SK-N-SH (cell line): ENCODE results near the gene RGPD3. TPM values are rescaled to one million over a fixed set of nuclear protein-coding genes. Genes with fewer than 3 reads are reported as not detected.
"Not testable (repeated sequence)": the region's sequence is repeated elsewhere in the genome, so short reads cannot be mapped to it uniquely, and the experiment has no call there.

Experiments
- CTCF ChIA-PET: fragments of 300-600, 350-600 bp; formaldehyde crosslinking; extraction: SDS; loops from one replicate; lab custom pipeline; 2021; lab: Yijun Ruan, JAX
- POLR2A ChIA-PET: fragments of 350-600 bp; sonication (Branson Sonifier 250); formaldehyde crosslinking; extraction: SDS; loops from one replicate; lab custom pipeline; 2020; ENCODE audit warnings: antibody characterized with exemption, inconsistent platforms; lab: Yijun Ruan, JAX
- DNase-seq: peaks from one replicate; pipeline ENCODE4 v3.0.0; 2012
- H2AFZ ChIP-seq: fragments of 200-600 bp; sonication (generic); 2 replicates; pipeline ENCODE4 v1.8.1; 2016; ENCODE audit warnings: antibody characterized with exemption, mild to moderate bottlenecking, low read depth
- H3F3A ChIP-seq: fragments of 200-600 bp; sonication (generic); replicated peaks from 2 replicates; pipeline ENCODE3; 2016; ENCODE audit warnings: antibody characterized with exemption, mild to moderate bottlenecking; ENCODE audit not compliant: insufficient read depth
- H3K27ac ChIP-seq, 2 experiments: fragments of 200-500 bp in 1 of 2; fragments of 200-600 bp in 1 of 2; sonication (Bioruptor generic) in 1 of 2; sonication (generic), shearing (Covaris generic) in 1 of 2; 2 replicates each; pipeline versions ENCODE4 v1.5.1 to v1.6.1; 2014 to 2016; ENCODE audit warnings: low read depth in 2 of 2, inconsistent platforms in 1 of 2, low read length in 1 of 2, mild to moderate bottlenecking in 1 of 2, mixed read lengths in 1 of 2
- H3K27me3 ChIP-seq: fragments of 200-600 bp; sonication (generic), shearing (Covaris generic); 2 replicates; pipeline ENCODE4 v1.6.1; 2016; ENCODE audit warnings: mixed run types; ENCODE audit not compliant: insufficient read depth
- H3K36me3 ChIP-seq, 2 experiments: fragments of 200-500 bp in 1 of 2; fragments of 200-600 bp in 1 of 2; sonication (Bioruptor generic) in 1 of 2; sonication (generic) in 1 of 2; replicated peaks in 1 of 2; 2 replicates each; pipeline versions ENCODE3 to v1.5.1; 2014 to 2016; ENCODE audit warnings: low read length in 1 of 2, mild to moderate bottlenecking in 1 of 2; ENCODE audit not compliant: insufficient read depth in 2 of 2, control insufficient read depth in 1 of 2
- H3K4me1 ChIP-seq, 2 experiments: fragments of 200-500 bp in 1 of 2; fragments of 200-600 bp in 1 of 2; sonication (Bioruptor generic) in 1 of 2; sonication (generic), shearing (Covaris generic) in 1 of 2; 2 replicates each; pipeline versions ENCODE4 v1.5.1 to v1.6.1; 2014 to 2016; ENCODE audit warnings: low read depth in 1 of 2, low read length in 1 of 2, mixed run types in 1 of 2; ENCODE audit not compliant: insufficient read depth in 2 of 2, control insufficient read depth in 1 of 2
- H3K4me2 ChIP-seq: fragments of 200-600 bp; sonication (generic), shearing (Covaris generic); 2 replicates; pipeline ENCODE4 v1.6.1; 2017; ENCODE audit warnings: mixed run types
- H3K4me3 ChIP-seq, 2 experiments: fragments of 200-500 bp in 1 of 2; fragments of 200-600 bp in 1 of 2; sonication (Bioruptor generic) in 1 of 2; sonication (generic), shearing (Covaris generic) in 1 of 2; 2 replicates each; pipeline versions ENCODE4 v1.5.1 to v1.8.1; 2014 to 2016; ENCODE audit warnings: low read depth in 2 of 2, inconsistent platforms in 1 of 2, low read length in 1 of 2, mild to moderate bottlenecking in 1 of 2, mixed read lengths in 1 of 2, moderate library complexity in 1 of 2
- H3K79me2 ChIP-seq: fragments of 200-600 bp; sonication (generic); 2 replicates; pipeline ENCODE4 v1.8.1; 2017; ENCODE audit warnings: mild to moderate bottlenecking; ENCODE audit not compliant: insufficient read depth
- H3K9ac ChIP-seq: fragments of 200-600 bp; sonication (generic); 2 replicates; pipeline ENCODE4 v1.6.1; 2017; ENCODE audit warnings: mixed run types
- H3K9me2 ChIP-seq: fragments of 200-600 bp; sonication (generic); 2 replicates; pipeline ENCODE4 v1.6.1; 2017; ENCODE audit warnings: mixed run types
- H3K9me3 ChIP-seq: fragments of 200-600 bp; sonication (generic); 2 replicates; pipeline ENCODE4 v1.6.1; 2017; ENCODE audit warnings: mixed run types, mild to moderate bottlenecking, moderate library complexity
- H4K20me1 ChIP-seq: fragments of 200-600 bp; sonication (generic); 2 replicates; pipeline ENCODE4 v1.6.1; 2017; ENCODE audit warnings: mild to moderate bottlenecking, mixed run types; ENCODE audit not compliant: insufficient read depth
- WGBS: methylation state at CpG from one replicate; pipeline ENCODE4 v1.1.6; 2017; ENCODE audit warnings: low lambda C conversion rate; 5-methylcytosine and 5-hydroxymethylcytosine counted together
- polyA plus RNA-seq, 3 experiments: library from polyadenylated mRNA; depleted of rRNA; stranded (reverse); fragments of >200 nt; gene quantifications; 2 replicates each; pipeline ENCODE4 v1.2.3, GENCODE V29; 2012
- TF ChIP-seq, protein P1 (sequence below): fragments of 200-600 bp; sonication (generic); IDR thresholded peaks from 2 replicates; pipeline ENCODE4 v1.6.1; 2017; ENCODE audit warnings: antibody characterized with exemption, mild to moderate bottlenecking, moderate library complexity

Gene RGPD3
- polyA plus RNA-seq, 1 of the 3 experiments (the other 2 are of a cell fraction): 0.05 TPM

DNA sequence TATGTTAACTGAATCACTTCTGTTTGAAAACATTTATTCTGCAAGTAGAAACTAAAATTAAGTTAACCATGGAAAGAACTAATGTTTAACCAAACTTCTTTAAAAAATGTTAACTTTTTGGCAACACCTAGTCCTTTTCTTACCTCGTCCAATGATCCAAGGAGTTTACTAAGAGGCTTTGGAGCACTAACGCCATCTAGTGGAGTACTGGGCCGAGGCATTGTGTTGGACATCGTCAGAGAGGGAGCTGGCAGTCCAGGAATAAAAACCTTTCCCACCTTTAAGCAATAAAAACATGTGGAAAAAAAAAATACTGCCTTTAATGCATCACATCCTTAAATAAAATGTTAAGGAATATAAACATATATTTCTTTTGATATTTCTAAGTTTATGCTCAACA, 2.4 kb upstream of the RGPD3 start:
- TF ChIP-seq, protein P1, sequence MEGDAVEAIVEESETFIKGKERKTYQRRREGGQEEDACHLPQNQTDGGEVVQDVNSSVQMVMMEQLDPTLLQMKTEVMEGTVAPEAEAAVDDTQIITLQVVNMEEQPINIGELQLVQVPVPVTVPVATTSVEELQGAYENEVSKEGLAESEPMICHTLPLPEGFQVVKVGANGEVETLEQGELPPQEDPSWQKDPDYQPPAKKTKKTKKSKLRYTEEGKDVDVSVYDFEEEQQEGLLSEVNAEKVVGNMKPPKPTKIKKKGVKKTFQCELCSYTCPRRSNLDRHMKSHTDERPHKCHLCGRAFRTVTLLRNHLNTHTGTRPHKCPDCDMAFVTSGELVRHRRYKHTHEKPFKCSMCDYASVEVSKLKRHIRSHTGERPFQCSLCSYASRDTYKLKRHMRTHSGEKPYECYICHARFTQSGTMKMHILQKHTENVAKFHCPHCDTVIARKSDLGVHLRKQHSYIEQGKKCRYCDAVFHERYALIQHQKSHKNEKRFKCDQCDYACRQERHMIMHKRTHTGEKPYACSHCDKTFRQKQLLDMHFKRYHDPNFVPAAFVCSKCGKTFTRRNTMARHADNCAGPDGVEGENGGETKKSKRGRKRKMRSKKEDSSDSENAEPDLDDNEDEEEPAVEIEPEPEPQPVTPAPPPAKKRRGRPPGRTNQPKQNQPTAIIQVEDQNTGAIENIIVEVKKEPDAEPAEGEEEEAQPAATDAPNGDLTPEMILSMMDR: peak; percentile 52
- TF ChIP-seq, all 33 proteins: peak for 1; not testable (repeated sequence) for 32
- H3K9me2 ChIP-seq, H4K20me1 ChIP-seq, H3K9me3 ChIP-seq, CTCF ChIA-PET, POLR2A ChIA-PET, H3K36me3 ChIP-seq, H3K4me1 ChIP-seq, H3K9ac ChIP-seq, H2AFZ ChIP-seq, H3K4me2 ChIP-seq, H3K79me2 ChIP-seq, H3K27me3 ChIP-seq, H3K4me3 ChIP-seq, H3K27ac ChIP-seq, H3F3A ChIP-seq, DNase-seq: not testable (repeated sequence)
- 5% methylated on average over 3 of the region's 4 CpGs for WGBS

DNA sequence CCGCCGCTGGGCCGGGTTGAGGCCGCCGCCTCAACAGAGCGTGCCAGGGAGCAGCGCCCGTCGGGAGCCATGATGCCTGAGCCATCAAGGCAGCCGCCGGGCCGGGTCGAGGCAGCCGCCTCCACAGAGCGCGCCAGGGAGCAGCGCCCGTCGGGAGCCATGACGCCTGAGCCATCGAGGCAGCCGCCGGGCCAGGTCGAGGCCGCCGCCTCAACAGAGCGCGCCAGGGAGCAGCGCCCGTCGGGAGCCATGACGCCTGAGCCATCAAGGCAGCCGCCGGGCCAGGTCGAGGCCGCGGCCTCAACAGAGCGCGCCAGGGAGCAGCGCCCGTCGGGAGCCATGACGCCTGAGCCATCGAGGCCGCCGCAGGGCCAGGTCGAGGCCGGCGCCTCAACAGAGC, 697 bp downstream of the RGPD3 start:
- 94% methylated on average over 21 of the region's 49 CpGs for WGBS
- H3K4me1 ChIP-seq, DNase-seq, CTCF ChIA-PET, H3K9me2 ChIP-seq, H3K9ac ChIP-seq, H3K36me3 ChIP-seq, H3K4me3 ChIP-seq, H3K79me2 ChIP-seq, H3K4me2 ChIP-seq, H3F3A ChIP-seq, POLR2A ChIA-PET, H3K9me3 ChIP-seq, H4K20me1 ChIP-seq, H3K27me3 ChIP-seq, H2AFZ ChIP-seq, H3K27ac ChIP-seq: not testable (repeated sequence)

DNA sequence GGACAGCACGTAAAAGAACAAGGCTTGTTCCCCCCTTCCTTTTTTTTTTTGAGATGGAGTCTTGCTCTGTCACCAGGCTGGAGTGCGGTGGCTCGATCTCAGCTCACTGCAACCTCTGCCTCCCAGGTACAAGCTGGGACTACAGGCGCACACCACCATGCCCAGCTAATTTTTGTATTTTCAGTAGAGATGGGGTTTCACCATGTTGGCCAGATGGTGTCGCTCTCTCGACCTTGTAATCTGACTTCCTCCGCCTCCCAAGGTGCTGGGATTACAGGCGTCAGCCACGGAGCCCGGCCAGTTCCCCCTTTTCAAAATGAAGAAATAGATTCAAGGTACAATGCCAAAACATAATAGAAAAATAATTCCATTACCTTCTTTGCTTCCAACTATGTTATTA, 6.3 kb downstream of the RGPD3 start:
- H3K27ac ChIP-seq, DNase-seq, H2AFZ ChIP-seq, H3K27me3 ChIP-seq, H4K20me1 ChIP-seq, CTCF ChIA-PET, H3K9me2 ChIP-seq, H3K36me3 ChIP-seq, H3K79me2 ChIP-seq, H3K4me3 ChIP-seq, POLR2A ChIA-PET, H3K9ac ChIP-seq, H3F3A ChIP-seq, H3K4me2 ChIP-seq, H3K4me1 ChIP-seq, H3K9me3 ChIP-seq: not testable (repeated sequence)
- 60% methylated on average over 9 of the region's 10 CpGs for whole genome bisulfite sequencing
- TF ChIP-seq, protein P1: 0 out of 2 replicates have a peak, but pooled peaks have one; percentile 8

DNA sequence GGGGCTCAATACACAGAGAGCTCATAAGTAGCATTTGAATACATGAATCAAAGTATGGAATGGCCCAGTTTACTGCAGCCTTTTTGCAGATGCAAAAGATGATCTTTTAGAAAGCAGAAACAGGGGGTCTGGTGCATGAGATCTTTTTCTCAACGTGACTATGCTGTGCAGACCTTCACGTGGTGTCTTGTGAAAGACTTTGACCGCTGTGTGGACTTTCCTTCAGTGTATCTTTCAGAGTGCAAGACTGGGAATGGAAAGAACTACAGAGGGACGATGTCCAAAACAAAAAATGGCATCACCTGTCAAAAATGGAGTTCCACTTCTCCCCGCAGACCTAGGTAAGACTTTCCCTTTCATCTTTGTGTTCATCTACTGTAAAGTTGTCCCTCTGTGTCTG, 77.5 kb downstream of the RGPD3 start:
- H3K4me2 ChIP-seq, H3K4me1 ChIP-seq, H3K9me2 ChIP-seq, H3F3A ChIP-seq, DNase-seq, H3K9me3 ChIP-seq, H3K36me3 ChIP-seq, H2AFZ ChIP-seq, CTCF ChIA-PET, H4K20me1 ChIP-seq, POLR2A ChIA-PET, H3K9ac ChIP-seq, H3K4me3 ChIP-seq, H3K27ac ChIP-seq, H3K79me2 ChIP-seq, H3K27me3 ChIP-seq: not testable (repeated sequence)
- WGBS: 25% methylated on average over 5 of the region's 5 CpGs

DNA sequence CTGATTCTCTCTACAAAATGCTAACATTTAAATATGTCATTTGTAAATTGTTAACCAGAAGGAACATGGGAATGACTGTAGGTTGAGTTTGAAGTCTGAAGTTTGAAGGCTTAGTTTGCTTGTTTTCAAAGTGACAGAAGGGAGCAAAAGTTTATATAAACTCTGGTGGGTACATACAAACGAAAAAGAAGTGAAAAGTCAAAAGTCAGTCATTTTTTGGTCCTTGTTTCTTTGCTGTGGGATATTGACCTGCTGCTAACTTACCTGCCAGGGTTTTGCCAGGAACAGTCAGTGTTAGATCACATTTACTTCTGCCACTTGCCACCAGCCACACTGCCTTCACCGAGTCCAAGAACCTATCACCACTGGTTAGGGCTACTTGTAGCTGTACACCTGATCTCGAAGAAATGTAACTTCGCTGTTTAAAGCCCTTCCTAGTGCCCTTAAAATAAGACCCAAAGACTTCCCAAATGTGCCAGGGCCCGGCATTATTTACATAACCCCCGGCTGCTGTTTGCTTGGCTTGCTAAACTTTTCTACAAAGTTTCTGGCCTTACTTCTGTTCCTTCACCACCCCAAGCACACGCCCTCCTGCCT, 79.3 kb downstream of the RGPD3 start:
- H2AFZ ChIP-seq, CTCF ChIA-PET: not testable (repeated sequence)

More for the DNA sequence above, 79.3 kb downstream of the RGPD3 start:
- H4K20me1 ChIP-seq, H3K9me3 ChIP-seq, DNase-seq, H3K4me1 ChIP-seq, H3K4me2 ChIP-seq, H3K9me2 ChIP-seq, H3K36me3 ChIP-seq, H3K9ac ChIP-seq, H3K27me3 ChIP-seq, POLR2A ChIA-PET, H3K27ac ChIP-seq, H3K4me3 ChIP-seq, H3K79me2 ChIP-seq, H3F3A ChIP-seq: not testable (repeated sequence)
- 31% methylated on average over 4 of the region's 7 CpGs for WGBS
